ENCODE data around the gene MIXL1. TPM values are rescaled to one million over a fixed set of nuclear protein-coding genes. Genes with fewer than 3 reads are reported as not detected.

The MIXL1 gene
- total RNA-seq, 1 experiment from 2014 or later, result 4.7 TPM

DNA sequence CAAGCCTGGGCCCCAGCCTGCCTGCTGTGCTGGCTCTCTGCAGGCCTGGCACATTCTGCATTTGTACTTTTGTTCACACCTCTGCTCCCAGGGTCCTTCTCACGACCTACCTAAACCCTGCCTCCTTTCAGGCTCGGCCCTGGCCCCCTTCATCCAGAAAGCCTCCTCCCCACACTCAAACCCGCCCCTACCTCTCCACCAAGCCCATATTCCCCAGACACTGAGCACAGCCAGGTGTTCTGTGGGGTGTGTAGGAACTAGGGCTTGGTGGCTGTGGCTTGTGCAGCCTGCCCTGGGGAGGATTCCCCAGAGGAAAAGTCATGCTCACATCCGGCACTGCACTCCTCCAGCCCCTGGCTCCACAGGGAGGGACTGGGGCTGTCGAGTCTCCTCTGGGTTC lies 8.2 kb upstream of the MIXL1 start:
- Histone ChIP-seq H3K9me3 (ENCODE audit: control insufficient read depth, low read depth, low read length) (no peaks in the 10 kb centered on the region), H3K27ac (ENCODE audit: insufficient read length, low read depth, low read length) (no peak overlapping the region), H2AFZ (ENCODE audit: low read length) (no peak overlapping the region), H3K27me3 (ENCODE audit: insufficient read depth, low read length) (no peaks in the 10 kb centered on the region), H3K4me2 (ENCODE audit: insufficient read depth, insufficient read length, low read length) (no peak overlapping the region), H3K18ac (ENCODE audit: insufficient read length, low read depth, low read length) (no peak overlapping the region), H4K20me1 (ENCODE audit: control insufficient read depth, insufficient read depth, insufficient read length) (no peaks in the 10 kb centered on the region), H3K23ac (ENCODE audit: insufficient read length, low read depth, low read length) (no peak overlapping the region), H3K79me1 (ENCODE audit: insufficient read depth, low read depth, low read length, poor library complexity, severe bottlenecking) (no peaks in the 10 kb centered on the region), H3K14ac (ENCODE audit: insufficient read depth, low read length) (peak overlapping the region; percentile 50; the same call in 1 of the 2 replicates), H3K23me2 (ENCODE audit: insufficient read length, low read depth, low read length, poor library complexity, severe bottlenecking) (no peaks in the 10 kb centered on the region), H3K4me1 (ENCODE audit: insufficient read depth, low read length) (peaks cover 13% of the 10 kb centered on the region; the same call in 1 of the 2 replicates), H3K56ac (ENCODE audit: insufficient read length, low read depth, low read length) (no peak overlapping the region), H3T11ph (ENCODE audit: low read length) (no peak overlapping the region), H4K91ac (ENCODE audit: insufficient read length, low read depth, low read length) (no peak overlapping the region), H2AK5ac (ENCODE audit: insufficient read length, low read length) (no peak overlapping the region), H2BK12ac (ENCODE audit: insufficient read length, low read depth, low read length) (peak overlapping the region; percentile 80), H4K5ac (ENCODE audit: insufficient read length, low read depth, low read length) (no peak overlapping the region), H3K4ac (ENCODE audit: low read depth, low read length) (no peak overlapping the region), H2BK5ac (ENCODE audit: insufficient read length, low read length) (no peak overlapping the region), H3K79me2 (ENCODE audit: insufficient read depth, low read length) (no peaks in the 10 kb centered on the region), H2BK15ac (ENCODE audit: low read depth, low read length) (no peak overlapping the region), H2BK20ac (ENCODE audit: low read depth, low read length, poor library complexity, severe bottlenecking) (no peak overlapping the region), H2BK120ac (ENCODE audit: low read depth, low read length, poor library complexity, severe bottlenecking) (no peak overlapping the region), H4K8ac (replicated peaks; ENCODE audit: insufficient read length, low read depth, low read length) (no peak overlapping the region), H3K9ac (ENCODE audit: extremely low read depth, insufficient read length, low read length) (no peak overlapping the region)
- peaks cover 9% of the 10 kb centered on the region for H3K27me3 Mint-ChIP-seq (ENCODE audit: low read depth)
- no peaks in the 10 kb centered on the region for H3K9me3 Mint-ChIP-seq
- TF ChIP-seq, protein P1, sequence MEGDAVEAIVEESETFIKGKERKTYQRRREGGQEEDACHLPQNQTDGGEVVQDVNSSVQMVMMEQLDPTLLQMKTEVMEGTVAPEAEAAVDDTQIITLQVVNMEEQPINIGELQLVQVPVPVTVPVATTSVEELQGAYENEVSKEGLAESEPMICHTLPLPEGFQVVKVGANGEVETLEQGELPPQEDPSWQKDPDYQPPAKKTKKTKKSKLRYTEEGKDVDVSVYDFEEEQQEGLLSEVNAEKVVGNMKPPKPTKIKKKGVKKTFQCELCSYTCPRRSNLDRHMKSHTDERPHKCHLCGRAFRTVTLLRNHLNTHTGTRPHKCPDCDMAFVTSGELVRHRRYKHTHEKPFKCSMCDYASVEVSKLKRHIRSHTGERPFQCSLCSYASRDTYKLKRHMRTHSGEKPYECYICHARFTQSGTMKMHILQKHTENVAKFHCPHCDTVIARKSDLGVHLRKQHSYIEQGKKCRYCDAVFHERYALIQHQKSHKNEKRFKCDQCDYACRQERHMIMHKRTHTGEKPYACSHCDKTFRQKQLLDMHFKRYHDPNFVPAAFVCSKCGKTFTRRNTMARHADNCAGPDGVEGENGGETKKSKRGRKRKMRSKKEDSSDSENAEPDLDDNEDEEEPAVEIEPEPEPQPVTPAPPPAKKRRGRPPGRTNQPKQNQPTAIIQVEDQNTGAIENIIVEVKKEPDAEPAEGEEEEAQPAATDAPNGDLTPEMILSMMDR (conservative IDR thresholded peaks at IDR 0.05), result no peak
- peaks cover 44 to 46% of the 10 kb centered on the region in 2 experiments for H3K4me1 Mint-ChIP-seq
- H3K4me3 Mint-ChIP-seq, result no peak overlapping the region
- no CpG with 5 or more reads among the region's 5 CpGs for WGBS (ENCODE audit: extremely low coverage, insufficient read length, low lambda C conversion rate)
- no peak for DNase-seq
- no peaks in the 10 kb centered on the region for H3K36me3 Mint-ChIP-seq (ENCODE audit: insufficient read depth in 1 of 3, low read depth in 3 of 3)
- H3K27ac Mint-ChIP-seq, result peak overlapping the region in 1 of 3 experiments; percentile 34; a peak in 1 of 7 replicates
